K562 (cell line): ENCODE measurements around the gene HOXB8. TPM values are rescaled to one million over a fixed set of nuclear protein-coding genes. Genes with fewer than 3 reads are reported as not detected.

ENCODE experiments used
- ATF1 ChIP-seq, 2 experiments: fragments of 450-650 bp in 1 of 2; IDR thresholded peaks; 2 replicates each; pipeline ENCODE4 v1.6.1; 2016; ENCODE audit warnings: missing compliant biosample characterization in 1 of 2, missing genetic modification characterization in 1 of 2
- BMI1 ChIP-seq: fragments of 150-350 bp; IDR thresholded peaks from 2 replicates; pipeline ENCODE4 v1.6.1; 2014; ENCODE audit warnings: low read length
- DLX4 ChIP-seq: fragments of 250-450 bp; sonication (Bioruptor Pico); IDR thresholded peaks from 2 replicates; pipeline ENCODE4 v1.6.1; 2021; ENCODE audit warnings: mild to moderate bottlenecking
- ELF4 ChIP-seq: fragments of 450-650 bp; formaldehyde crosslinking; IDR thresholded peaks from 2 replicates; pipeline ENCODE4 v1.4.0; 2022; ENCODE audit warnings: missing genetic modification characterization
- EP400 ChIP-seq: fragments of 450-650 bp; IDR thresholded peaks from 2 replicates; pipeline ENCODE4 v1.6.1; 2017; ENCODE audit warnings: antibody characterized with exemption, mild to moderate bottlenecking, moderate library complexity
- GTF2B ChIP-seq: IDR thresholded peaks from 2 replicates; pipeline ENCODE4 v1.6.1; 2011; ENCODE audit not compliant: insufficient read length; ENCODE audit errors: extremely low read depth
- HCFC1 ChIP-seq: IDR thresholded peaks from 2 replicates; pipeline ENCODE4 v1.6.1; 2012; ENCODE audit warnings: low read depth, low read length, improper control_type of control experiment
- NFYB ChIP-seq: IDR thresholded peaks from 2 replicates; pipeline ENCODE4 v1.6.1; 2011; ENCODE audit warnings: mild to moderate bottlenecking, moderate library complexity; ENCODE audit not compliant: insufficient read length; ENCODE audit errors: extremely low read depth
- RFX5 ChIP-seq: IDR thresholded peaks from 2 replicates; pipeline ENCODE4 v1.6.1; 2011; ENCODE audit warnings: low read depth, mild to moderate bottlenecking, improper control_type of control experiment, low read length
- SP2 ChIP-seq: IDR thresholded peaks from 2 replicates; pipeline ENCODE4 v1.6.1; 2011; ENCODE audit warnings: mild to moderate bottlenecking, low read depth, low read length, moderate library complexity; ENCODE audit not compliant: poor library complexity, severe bottlenecking; ENCODE audit errors: extremely low read depth
- ZBTB1 ChIP-seq: sonication (generic); formaldehyde crosslinking; IDR thresholded peaks from 2 replicates; pipeline ENCODE4 v1.8.1; 2023; ENCODE audit warnings: missing genetic modification reagents, low read depth, mild to moderate bottlenecking, borderline replicate concordance
- ZBTB8A ChIP-seq: fragments of 450-650 bp; IDR thresholded peaks from 2 replicates; pipeline ENCODE4 v1.6.1; 2018; ENCODE audit warnings: mild to moderate bottlenecking, moderate library complexity; ENCODE audit not compliant: partially characterized antibody
- ZC3H8 ChIP-seq: fragments of 450-650 bp; IDR thresholded peaks from 2 replicates; pipeline ENCODE4 v1.6.1; 2017
- ZNF24 ChIP-seq: fragments of 450-650 bp; IDR thresholded peaks from 2 replicates; pipeline ENCODE4 v1.6.1; 2016
- ZNF253 ChIP-seq: fragments of 250-450 bp; sonication (Bioruptor Pico); conservative IDR thresholded peaks from 2 replicates; pipeline ENCODE4 v1.6.1; 2021; ENCODE audit warnings: mild to moderate bottlenecking
- ZNF449 ChIP-seq: fragments of 250-450 bp; sonication (Bioruptor Pico); IDR thresholded peaks from 2 replicates; pipeline ENCODE4 v1.8.0; 2022; ENCODE audit warnings: moderate library complexity, mild to moderate bottlenecking, inconsistent platforms
- ZNF696 ChIP-seq: fragments of 250-450 bp; sonication (Bioruptor Pico); conservative IDR thresholded peaks from 2 replicates; pipeline ENCODE4 v1.4.0; 2020; ENCODE audit warnings: mild to moderate bottlenecking, moderate library complexity
- ZNF707 ChIP-seq: fragments of 250-450 bp; sonication (Bioruptor Pico); conservative IDR thresholded peaks from 2 replicates; pipeline ENCODE4 v1.8.0; 2022; ENCODE audit warnings: inconsistent platforms, mild to moderate bottlenecking, moderate library complexity
- polyA plus RNA-seq, 8 experiments: library from polyadenylated mRNA; depleted of rRNA in 4 of 8; stranded (reverse) in 5 of 8; unstranded in 3 of 8; fragments of >200 nt; fragmentation: Nextera tagmentation in 2 of 8; fragmentation: Illumina TruSeq in 1 of 8; extraction: Ambion mirVana in 2 of 8; extraction: Trizol in 1 of 8; gene quantifications; 2 replicates each; pipeline versions ENCODE4 v1.2.1 to v1.2.3, GENCODE V29; 2011 to 2014; ENCODE audit warnings: inconsistent platforms in 1 of 8, missing spikeins in 1 of 8
- total RNA-seq, 7 experiments: library from RNA; depleted of rRNA in 6 of 7; stranded (reverse); fragments of >200 nt in 6 of 7; fragmentation: Illumina TruSeq in 2 of 7; extraction: Trizol in 2 of 7; gene quantifications; 2 replicates each; pipeline versions ENCODE4 v1.2.1 to v1.2.3, GENCODE V29; 2011 to 2021; ENCODE audit warnings: low replicate concordance in 1 of 7
- TF ChIP-seq, protein P1 (sequence below), 2 experiments: fragments of 450-650 bp in 1 of 2; IDR thresholded peaks; 2 replicates each; pipeline ENCODE4 v1.6.1; 2011 to 2017; ENCODE audit warnings: low read depth in 2 of 2, antibody characterized with exemption in 1 of 2, borderline replicate concordance in 1 of 2, low read length in 1 of 2, mild to moderate bottlenecking in 1 of 2, mixed read lengths in 1 of 2; ENCODE audit not compliant: control insufficient read depth in 1 of 2

Gene HOXB8
- total and polyA plus RNA-seq, 9 of the 15 experiments (the other 6 are each of a cell fraction or from before 2014, with no cell fraction given) = 0.52 to 23.8 (median 3.6) TPM

DNA sequence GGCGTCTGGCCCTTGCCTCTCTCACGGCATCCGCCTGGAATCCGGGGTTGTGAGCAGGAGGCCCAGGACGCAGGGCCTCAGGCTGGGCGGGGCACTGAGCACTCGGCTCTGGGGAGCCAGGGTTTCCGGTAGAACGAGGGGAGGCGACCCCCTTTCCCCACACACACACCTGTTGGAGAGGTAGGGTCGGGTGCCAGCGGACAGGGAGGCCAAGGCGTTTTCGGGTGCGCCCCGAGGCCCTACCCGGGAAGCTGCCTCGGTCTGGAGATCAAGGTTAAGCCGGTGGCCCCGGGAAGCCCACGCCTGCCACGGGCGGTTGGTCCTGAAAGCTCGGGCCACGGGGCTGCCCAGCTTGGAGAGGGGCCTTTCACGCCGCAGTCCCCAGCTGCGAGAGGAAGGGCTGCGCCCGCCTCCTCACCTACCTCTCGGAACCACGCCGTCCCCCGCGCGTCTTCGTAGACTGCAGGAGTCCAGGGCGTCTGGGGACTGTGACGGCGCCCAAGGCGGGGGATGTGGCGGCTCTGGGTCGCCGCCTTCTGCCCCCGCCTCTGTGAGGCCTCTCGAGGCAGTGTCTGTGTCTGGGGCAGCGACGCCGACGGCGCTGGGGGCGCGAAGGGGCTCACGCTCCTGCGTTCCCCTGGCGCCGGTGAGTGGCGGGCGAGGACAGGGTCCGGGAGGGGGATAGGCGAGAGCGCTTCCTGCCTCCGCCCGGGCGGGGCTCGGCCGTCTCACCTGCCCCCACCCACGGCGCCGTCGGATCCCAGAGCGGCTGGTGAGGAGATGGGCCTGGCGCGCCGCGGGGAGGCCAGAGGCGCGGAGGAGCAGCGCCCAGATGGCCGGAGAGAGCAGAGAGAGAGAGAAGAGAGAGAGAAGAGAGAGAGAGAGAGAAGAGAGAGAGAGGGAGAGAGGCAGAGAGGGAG is 31.4 kb upstream of the HOXB8 start (continued):
- TF ChIP-seq HCFC1 (no peak), ZNF707 (CRISPR knock-in tag) (no peak), NFYB (no peak), EP400 (no peak; the same call in 1 of the 2 replicates), ZNF449 (no peak), ATF1 (CRISPR knock-in tag; IDR thresholded peaks at IDR 0.05) (no peak), ATF1 (tag; IDR thresholded peaks at IDR 0.05) (peak; percentile 26; the same call in 1 of the 2 replicates), ZNF24 (no peak), ZC3H8 (no peak), SP2 (no peak), ZBTB8A (no peak), ZNF696 (CRISPR knock-in tag) (no peak), ELF4 (CRISPR knock-in tag) (no peak), BMI1 (no peak), DLX4 (no peak), GTF2B (no peak), RFX5 (no peak), ZBTB1 (CRISPR knock-in tag) (no peak), ZNF253 (no peak)
- TF ChIP-seq, protein P1, sequence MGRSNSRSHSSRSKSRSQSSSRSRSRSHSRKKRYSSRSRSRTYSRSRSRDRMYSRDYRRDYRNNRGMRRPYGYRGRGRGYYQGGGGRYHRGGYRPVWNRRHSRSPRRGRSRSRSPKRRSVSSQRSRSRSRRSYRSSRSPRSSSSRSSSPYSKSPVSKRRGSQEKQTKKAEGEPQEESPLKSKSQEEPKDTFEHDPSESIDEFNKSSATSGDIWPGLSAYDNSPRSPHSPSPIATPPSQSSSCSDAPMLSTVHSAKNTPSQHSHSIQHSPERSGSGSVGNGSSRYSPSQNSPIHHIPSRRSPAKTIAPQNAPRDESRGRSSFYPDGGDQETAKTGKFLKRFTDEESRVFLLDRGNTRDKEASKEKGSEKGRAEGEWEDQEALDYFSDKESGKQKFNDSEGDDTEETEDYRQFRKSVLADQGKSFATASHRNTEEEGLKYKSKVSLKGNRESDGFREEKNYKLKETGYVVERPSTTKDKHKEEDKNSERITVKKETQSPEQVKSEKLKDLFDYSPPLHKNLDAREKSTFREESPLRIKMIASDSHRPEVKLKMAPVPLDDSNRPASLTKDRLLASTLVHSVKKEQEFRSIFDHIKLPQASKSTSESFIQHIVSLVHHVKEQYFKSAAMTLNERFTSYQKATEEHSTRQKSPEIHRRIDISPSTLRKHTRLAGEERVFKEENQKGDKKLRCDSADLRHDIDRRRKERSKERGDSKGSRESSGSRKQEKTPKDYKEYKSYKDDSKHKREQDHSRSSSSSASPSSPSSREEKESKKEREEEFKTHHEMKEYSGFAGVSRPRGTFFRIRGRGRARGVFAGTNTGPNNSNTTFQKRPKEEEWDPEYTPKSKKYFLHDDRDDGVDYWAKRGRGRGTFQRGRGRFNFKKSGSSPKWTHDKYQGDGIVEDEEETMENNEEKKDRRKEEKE (IDR thresholded peaks at IDR 0.05; ENCODE audit: borderline replicate concordance in 1 of 2, control insufficient read depth in 1 of 2, low read depth in 2 of 2, low read length in 1 of 2) = no peak
